Tibial nerve (tissue), 4 donors: ENCODE measurements around the gene TLCD3A.

Experiments used
- EP300 ChIP-seq, 2 donors: sonication (generic); formaldehyde crosslinking; IDR thresholded peaks; one replicate each; pipeline ENCODE4 v1.6.1; 2017; ENCODE audit warnings: antibody characterized with exemption in 2 of 2, mild to moderate bottlenecking in 1 of 2
- POLR2A ChIP-seq, 2 donors: fragments of 450-650 bp; IDR thresholded peaks; one replicate each; pipeline ENCODE4 v1.6.1; 2017; ENCODE audit warnings: antibody characterized with exemption in 2 of 2, mild to moderate bottlenecking in 2 of 2, moderate library complexity in 2 of 2
- TF ChIP-seq, protein P1 (sequence below), 5 experiments: fragments of 200-600 bp in 3 of 5; fragments of 450-650 bp in 2 of 5; sonication (generic) in 3 of 5; IDR thresholded peaks; one replicate each; pipeline ENCODE4 v1.5.1; 2016 to 2019; ENCODE audit warnings: antibody characterized with exemption in 5 of 5, mild to moderate bottlenecking in 3 of 5, moderate library complexity in 2 of 5

DNA sequence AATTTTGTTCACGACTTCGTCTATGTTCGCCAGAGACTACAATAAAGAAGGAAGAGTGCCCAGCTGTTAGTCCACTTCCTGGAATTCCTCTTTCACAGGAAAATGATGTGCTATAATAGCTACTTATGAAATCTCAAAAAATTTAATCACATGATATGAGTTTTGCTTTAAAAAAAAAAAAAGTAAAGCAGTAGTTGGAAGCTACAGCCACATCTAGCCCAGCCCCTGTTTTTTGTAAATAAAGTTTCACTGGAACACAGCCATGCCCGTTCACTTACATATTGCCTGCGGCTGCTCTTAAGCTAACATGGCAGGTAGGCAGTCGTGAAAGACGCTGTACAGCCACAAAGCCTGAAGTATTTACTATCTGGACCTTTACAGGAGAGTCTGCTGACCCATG lies 33.1 kb upstream of the TLCD3A start:
- TF ChIP-seq, protein P1, sequence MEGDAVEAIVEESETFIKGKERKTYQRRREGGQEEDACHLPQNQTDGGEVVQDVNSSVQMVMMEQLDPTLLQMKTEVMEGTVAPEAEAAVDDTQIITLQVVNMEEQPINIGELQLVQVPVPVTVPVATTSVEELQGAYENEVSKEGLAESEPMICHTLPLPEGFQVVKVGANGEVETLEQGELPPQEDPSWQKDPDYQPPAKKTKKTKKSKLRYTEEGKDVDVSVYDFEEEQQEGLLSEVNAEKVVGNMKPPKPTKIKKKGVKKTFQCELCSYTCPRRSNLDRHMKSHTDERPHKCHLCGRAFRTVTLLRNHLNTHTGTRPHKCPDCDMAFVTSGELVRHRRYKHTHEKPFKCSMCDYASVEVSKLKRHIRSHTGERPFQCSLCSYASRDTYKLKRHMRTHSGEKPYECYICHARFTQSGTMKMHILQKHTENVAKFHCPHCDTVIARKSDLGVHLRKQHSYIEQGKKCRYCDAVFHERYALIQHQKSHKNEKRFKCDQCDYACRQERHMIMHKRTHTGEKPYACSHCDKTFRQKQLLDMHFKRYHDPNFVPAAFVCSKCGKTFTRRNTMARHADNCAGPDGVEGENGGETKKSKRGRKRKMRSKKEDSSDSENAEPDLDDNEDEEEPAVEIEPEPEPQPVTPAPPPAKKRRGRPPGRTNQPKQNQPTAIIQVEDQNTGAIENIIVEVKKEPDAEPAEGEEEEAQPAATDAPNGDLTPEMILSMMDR (IDR thresholded peaks at IDR 0.05) = no peak
- no peak for TF ChIP-seq POLR2A (IDR thresholded peaks at IDR 0.05)
- peak in 1 of 2 donors; percentile 28 for TF ChIP-seq EP300 (IDR thresholded peaks at IDR 0.05)
